Neural progenitor cell (in vitro differentiated cells): ENCODE data around the gene RARRES1. TPM values are rescaled to one million over a fixed set of nuclear protein-coding genes. Genes with fewer than 3 reads are reported as not detected.

Experiments used
- DNase-seq: peaks from one replicate; pipeline ENCODE4 v3.0.0-alpha.2; 2016; ENCODE audit warnings: low spot score
- H2AFZ ChIP-seq: fragments of 200-600 bp; sonication (generic); replicated peaks from 2 replicates; pipeline ENCODE4 v1.6.1; 2016; ENCODE audit warnings: antibody characterized with exemption
- H3F3A ChIP-seq: fragments of 200-600 bp; sonication (generic); 2 replicates; pipeline ENCODE4 v1.6.1; 2016; ENCODE audit warnings: antibody characterized with exemption, low read depth
- H3K27ac ChIP-seq: fragments of 200-600 bp; sonication (generic); 2 replicates; pipeline ENCODE4 v1.5.1; 2016; ENCODE audit warnings: mild to moderate bottlenecking
- H3K27me3 ChIP-seq: fragments of 200-600 bp; sonication (generic); 2 replicates; pipeline ENCODE4 v1.6.1; 2016; ENCODE audit warnings: mild to moderate bottlenecking, moderate library complexity
- H3K36me3 ChIP-seq: fragments of 200-600 bp; sonication (generic); 2 replicates; pipeline ENCODE4 v1.5.1; 2016
- H3K4me1 ChIP-seq: fragments of 200-600 bp; sonication (generic); 2 replicates; pipeline ENCODE4 v1.6.1; 2016; ENCODE audit warnings: mixed run types
- H3K4me2 ChIP-seq: fragments of 200-600 bp; sonication (generic); 2 replicates; pipeline ENCODE4 v1.6.1; 2016
- H3K4me3 ChIP-seq: fragments of 200-600 bp; sonication (generic); 2 replicates; pipeline ENCODE4 v1.5.1; 2016
- H3K79me2 ChIP-seq: fragments of 200-600 bp; sonication (generic); 2 replicates; pipeline ENCODE4 v1.6.1; 2016; ENCODE audit warnings: low read depth
- H3K9ac ChIP-seq: fragments of 200-600 bp; sonication (generic); 2 replicates; pipeline ENCODE4 v1.6.1; 2016
- H3K9me3 ChIP-seq: fragments of 200-600 bp; sonication (generic); 2 replicates; pipeline ENCODE4 v1.5.1; 2016; ENCODE audit warnings: low read depth
- H4K20me1 ChIP-seq: fragments of 200-600 bp; sonication (generic); 2 replicates; pipeline ENCODE4 v1.6.1; 2016; ENCODE audit warnings: low read depth
- H3K27ac Mint-ChIP-seq: 3 replicates; pipeline ENCODE4 v1.8.0; 2021; ENCODE audit warnings: mixed read lengths
- H3K27me3 Mint-ChIP-seq: 2 replicates; pipeline ENCODE4 v1.8.0; 2022; ENCODE audit warnings: low read depth, mild to moderate bottlenecking, inconsistent platforms, moderate library complexity, mixed read lengths; ENCODE audit not compliant: insufficient read depth
- H3K36me3 Mint-ChIP-seq: 3 replicates; pipeline ENCODE4 v1.8.0; 2021; ENCODE audit warnings: mixed read lengths
- H3K4me1 Mint-ChIP-seq: 3 replicates; pipeline ENCODE4 v1.8.0; 2021; ENCODE audit warnings: mixed read lengths
- H3K4me3 Mint-ChIP-seq: 3 replicates; pipeline ENCODE4 v1.8.0; 2021; ENCODE audit warnings: mild to moderate bottlenecking, moderate library complexity, mixed read lengths
- H3K9me3 Mint-ChIP-seq: 3 replicates; pipeline ENCODE4 v1.8.0; 2020; ENCODE audit warnings: mixed read lengths
- CTCF ChIP-seq: fragments of 200-600 bp; sonication (generic); IDR thresholded peaks from 2 replicates; pipeline ENCODE4 v1.5.1; 2017; ENCODE audit warnings: antibody characterized with exemption, mild to moderate bottlenecking
- EZH2 ChIP-seq: fragments of 200-600 bp; sonication (generic); IDR thresholded peaks from 2 replicates; pipeline ENCODE4 v1.6.1; 2017; ENCODE audit warnings: antibody characterized with exemption, mild to moderate bottlenecking, moderate library complexity
- EZH2phosphoT487 ChIP-seq: fragments of 200-600 bp; sonication (generic); IDR thresholded peaks from 2 replicates; pipeline ENCODE4 v1.6.1; 2017; ENCODE audit warnings: antibody characterized with exemption
- total RNA-seq: library from RNA; depleted of rRNA; stranded (reverse); fragments of >200 nt; gene quantifications from 2 replicates; pipeline ENCODE4 v1.2.3, GENCODE V29; 2015; ENCODE audit warnings: low replicate concordance

RARRES1 gene
- total RNA-seq, 1 donor from 2014 or later: 0.21 TPM

GRCh38 chr3:158773166-158773565 lies 40.9 kb upstream of the RARRES1 start:
- H3K27ac ChIP-seq: no peak overlapping the region
- no peaks in the 10 kb centered on the region for H3K36me3 ChIP-seq
- peaks cover 7% of the 10 kb centered on the region for H3K4me1 ChIP-seq
- H3K79me2 ChIP-seq: no peaks in the 10 kb centered on the region
- no peak overlapping the region for H3K9ac ChIP-seq
- H4K20me1 ChIP-seq: no peaks in the 10 kb centered on the region
- Mint-ChIP-seq H3K4me1 (peaks cover 6% of the 10 kb centered on the region), H3K27ac (no peak overlapping the region), H3K27me3 (peaks cover 2% of the 10 kb centered on the region), H3K9me3 (no peaks in the 10 kb centered on the region), H3K36me3 (no peaks in the 10 kb centered on the region), H3K4me3 (no peak overlapping the region)
- no peaks in the 10 kb centered on the region for H3K9me3 ChIP-seq
- no peak overlapping the region for H3K4me3 ChIP-seq
- H3K27me3 ChIP-seq: no peaks in the 10 kb centered on the region
- H3K4me2 ChIP-seq: no peak overlapping the region
- no peak overlapping the region for H2AFZ ChIP-seq
- TF ChIP-seq CTCF: no peak
- TF ChIP-seq EZH2: no peak
- no peak for TF ChIP-seq EZH2phosphoT487
- H3F3A ChIP-seq: no peaks in the 10 kb centered on the region
- no peak for DNase-seq

GRCh38 chr3:158771982-158772381 lies 39.7 kb upstream of the RARRES1 start:
- peaks cover 2% of the 10 kb centered on the region for H3K27me3 Mint-ChIP-seq
- H3K4me3 Mint-ChIP-seq: no peak overlapping the region
- no peaks in the 10 kb centered on the region for H3K9me3 Mint-ChIP-seq
- H3K27ac ChIP-seq: no peak overlapping the region
- H3K9ac ChIP-seq: no peak overlapping the region
- H3K4me1 ChIP-seq: peaks cover 11% of the 10 kb centered on the region
- H3K9me3 ChIP-seq: no peaks in the 10 kb centered on the region
- H3K4me2 ChIP-seq: no peak overlapping the region
- TF ChIP-seq CTCF (no peak), EZH2 (no peak), EZH2phosphoT487 (no peak)
- peaks cover 9% of the 10 kb centered on the region for H3K4me1 Mint-ChIP-seq
- no peaks in the 10 kb centered on the region for H3K27me3 ChIP-seq
- no peak overlapping the region for H2AFZ ChIP-seq
- no peak overlapping the region for H3K27ac Mint-ChIP-seq
- H3K79me2 ChIP-seq: no peaks in the 10 kb centered on the region
- H3K4me3 ChIP-seq: no peak overlapping the region
- H3K36me3 ChIP-seq: no peaks in the 10 kb centered on the region
- DNase-seq: no peak
- no peaks in the 10 kb centered on the region for H3K36me3 Mint-ChIP-seq
- no peaks in the 10 kb centered on the region for H3F3A ChIP-seq
- H4K20me1 ChIP-seq: no peaks in the 10 kb centered on the region

GRCh38 chr3:158771577-158771976 lies 39.3 kb upstream of the RARRES1 start:
- H3K9ac ChIP-seq: no peak overlapping the region
- no peaks in the 10 kb centered on the region for H3F3A ChIP-seq
- H3K4me2 ChIP-seq: no peak overlapping the region
- H2AFZ ChIP-seq: no peak overlapping the region
- H4K20me1 ChIP-seq: no peaks in the 10 kb centered on the region
- H3K9me3 ChIP-seq: no peaks in the 10 kb centered on the region
- peaks cover 2% of the 10 kb centered on the region for H3K27me3 Mint-ChIP-seq
- H3K4me1 ChIP-seq: peaks cover 11% of the 10 kb centered on the region
- no peak for DNase-seq
- H3K4me1 Mint-ChIP-seq: peaks cover 9% of the 10 kb centered on the region
- H3K36me3 ChIP-seq: no peaks in the 10 kb centered on the region
- no peaks in the 10 kb centered on the region for H3K36me3 Mint-ChIP-seq
- H3K79me2 ChIP-seq: no peaks in the 10 kb centered on the region
- TF ChIP-seq EZH2phosphoT487 (no peak), CTCF (no peak), EZH2 (no peak)
- H3K4me3 ChIP-seq: no peak overlapping the region
- no peaks in the 10 kb centered on the region for H3K27me3 ChIP-seq
- no peak overlapping the region for H3K27ac ChIP-seq
- no peak overlapping the region for H3K27ac Mint-ChIP-seq
- H3K9me3 Mint-ChIP-seq: no peaks in the 10 kb centered on the region
- H3K4me3 Mint-ChIP-seq: no peak overlapping the region
